Mesenchymal stem cell (in vitro differentiated cells and primary cell): ENCODE data around the gene TGOLN2.
"Not testable (repeated sequence)": the region's sequence is repeated elsewhere in the genome, so short reads cannot be mapped to it uniquely, and the experiment has no call there.

ENCODE experiments used
- DNase-seq: peaks from one replicate; pipeline ENCODE4 v3.0.0-alpha.2; 2013
- H2AFZ ChIP-seq: one replicate; pipeline ENCODE4 v1.6.1; 2013; ENCODE audit warnings: low read depth, mild to moderate bottlenecking, control low read depth, inconsistent platforms, low read length, moderate library complexity
- H2AK5ac ChIP-seq: 2 replicates; pipeline ENCODE4 v1.6.1; 2013; ENCODE audit warnings: low read length, moderate library complexity, mild to moderate bottlenecking, inconsistent platforms; ENCODE audit not compliant: severe bottlenecking
- H2BK120ac ChIP-seq: one replicate; pipeline ENCODE4 v1.6.1; 2013; ENCODE audit warnings: low read depth, mild to moderate bottlenecking, inconsistent platforms, low read length, moderate library complexity
- H2BK12ac ChIP-seq, 2 experiments: one replicate each; pipeline ENCODE4 v1.6.1; 2013; ENCODE audit warnings: inconsistent platforms in 2 of 2, low read length in 2 of 2, mild to moderate bottlenecking in 2 of 2, moderate library complexity in 2 of 2, control low read depth in 1 of 2
- H2BK15ac ChIP-seq: one replicate; pipeline ENCODE4 v1.6.1; 2013; ENCODE audit warnings: mild to moderate bottlenecking, low read depth, inconsistent platforms; ENCODE audit not compliant: poor library complexity, severe bottlenecking
- H2BK5ac ChIP-seq: 2 replicates; pipeline ENCODE4 v1.6.1; 2013; ENCODE audit warnings: low read depth, mild to moderate bottlenecking, low read length, control low read depth, inconsistent platforms; ENCODE audit not compliant: poor library complexity, severe bottlenecking
- H3K14ac ChIP-seq, 2 experiments: one replicate each; pipeline ENCODE4 v1.6.1; 2013; ENCODE audit warnings: inconsistent platforms in 2 of 2, low read length in 2 of 2, control low read depth in 1 of 2, mild to moderate bottlenecking in 1 of 2, moderate library complexity in 1 of 2
- H3K18ac ChIP-seq, 2 experiments: one replicate each; pipeline ENCODE4 v1.6.1; 2013; ENCODE audit warnings: inconsistent platforms in 2 of 2, low read length in 2 of 2, control low read depth in 1 of 2, low read depth in 1 of 2, mild to moderate bottlenecking in 1 of 2
- H3K23ac ChIP-seq, 2 experiments: one replicate each; pipeline ENCODE4 v1.6.1; 2013; ENCODE audit warnings: inconsistent platforms in 2 of 2, low read length in 2 of 2, mild to moderate bottlenecking in 2 of 2, moderate library complexity in 2 of 2, control low read depth in 1 of 2
- H3K27ac ChIP-seq: 2 replicates; pipeline ENCODE4 v1.5.1; 2013; ENCODE audit warnings: mild to moderate bottlenecking, moderate library complexity, low read length, control low read depth, inconsistent platforms; ENCODE audit not compliant: poor library complexity, severe bottlenecking
- H3K27me3 ChIP-seq, 2 experiments: 2 replicates each; pipeline versions ENCODE4 v1.6.1 to v1.7.0; 2013; ENCODE audit warnings: low read length in 2 of 2, mild to moderate bottlenecking in 2 of 2, moderate library complexity in 2 of 2, control low read depth in 1 of 2, inconsistent platforms in 1 of 2; ENCODE audit not compliant: control insufficient read depth in 1 of 2, insufficient read depth in 1 of 2
- H3K36me3 ChIP-seq, 2 experiments: 2 replicates each; pipeline versions ENCODE4 v1.6.1 to v1.7.0; 2013; ENCODE audit warnings: low read length in 2 of 2, control low read depth in 1 of 2, inconsistent platforms in 1 of 2, low read depth in 1 of 2, mild to moderate bottlenecking in 1 of 2; ENCODE audit not compliant: insufficient read depth in 2 of 2, control insufficient read depth in 1 of 2
- H3K4ac ChIP-seq, 2 experiments: one replicate each; pipeline ENCODE4 v1.6.1; 2013; ENCODE audit warnings: inconsistent platforms in 2 of 2, low read length in 2 of 2, mild to moderate bottlenecking in 2 of 2, moderate library complexity in 2 of 2, control low read depth in 1 of 2, low read depth in 1 of 2
- H3K4me1 ChIP-seq: 2 replicates; pipeline ENCODE4 v1.6.1; 2013; ENCODE audit warnings: low read depth, low read length, control low read depth; ENCODE audit not compliant: control insufficient read depth, insufficient read depth
- H3K4me2 ChIP-seq: 2 replicates; pipeline ENCODE4 v1.6.1; 2013; ENCODE audit warnings: low read length, mild to moderate bottlenecking, inconsistent platforms; ENCODE audit not compliant: poor library complexity, severe bottlenecking
- H3K4me3 ChIP-seq, 2 experiments: 2 replicates each; pipeline versions ENCODE4 v1.5.1 to v1.7.0; 2013; ENCODE audit warnings: low read length in 2 of 2, mild to moderate bottlenecking in 2 of 2, control low read depth in 1 of 2, low read depth in 1 of 2; ENCODE audit not compliant: insufficient read depth in 1 of 2
- H3K79me1 ChIP-seq: replicated peaks from 2 replicates; pipeline ENCODE4 v1.6.1; 2013; ENCODE audit warnings: mild to moderate bottlenecking, control low read depth, low read length, inconsistent platforms; ENCODE audit not compliant: poor library complexity, severe bottlenecking
- H3K9ac ChIP-seq: 2 replicates; pipeline ENCODE4 v1.7.0; 2013; ENCODE audit warnings: mild to moderate bottlenecking, low read length, moderate library complexity
- H3K9me3 ChIP-seq: 2 replicates; pipeline ENCODE4 v1.7.0; 2013; ENCODE audit warnings: mild to moderate bottlenecking, low read length; ENCODE audit not compliant: control insufficient read depth
- H4K8ac ChIP-seq: one replicate; pipeline ENCODE4 v1.6.1; 2013; ENCODE audit warnings: inconsistent platforms, mild to moderate bottlenecking, low read length, moderate library complexity
- H4K91ac ChIP-seq: one replicate; pipeline ENCODE4 v1.6.1; 2013; ENCODE audit warnings: mild to moderate bottlenecking, low read length, inconsistent platforms
- WGBS: methylation state at CpG from one replicate; pipeline ENCODE4 v1.1.7; 2013; ENCODE audit warnings: mixed read lengths; 5-methylcytosine and 5-hydroxymethylcytosine counted together

Gene TGOLN2

DNA sequence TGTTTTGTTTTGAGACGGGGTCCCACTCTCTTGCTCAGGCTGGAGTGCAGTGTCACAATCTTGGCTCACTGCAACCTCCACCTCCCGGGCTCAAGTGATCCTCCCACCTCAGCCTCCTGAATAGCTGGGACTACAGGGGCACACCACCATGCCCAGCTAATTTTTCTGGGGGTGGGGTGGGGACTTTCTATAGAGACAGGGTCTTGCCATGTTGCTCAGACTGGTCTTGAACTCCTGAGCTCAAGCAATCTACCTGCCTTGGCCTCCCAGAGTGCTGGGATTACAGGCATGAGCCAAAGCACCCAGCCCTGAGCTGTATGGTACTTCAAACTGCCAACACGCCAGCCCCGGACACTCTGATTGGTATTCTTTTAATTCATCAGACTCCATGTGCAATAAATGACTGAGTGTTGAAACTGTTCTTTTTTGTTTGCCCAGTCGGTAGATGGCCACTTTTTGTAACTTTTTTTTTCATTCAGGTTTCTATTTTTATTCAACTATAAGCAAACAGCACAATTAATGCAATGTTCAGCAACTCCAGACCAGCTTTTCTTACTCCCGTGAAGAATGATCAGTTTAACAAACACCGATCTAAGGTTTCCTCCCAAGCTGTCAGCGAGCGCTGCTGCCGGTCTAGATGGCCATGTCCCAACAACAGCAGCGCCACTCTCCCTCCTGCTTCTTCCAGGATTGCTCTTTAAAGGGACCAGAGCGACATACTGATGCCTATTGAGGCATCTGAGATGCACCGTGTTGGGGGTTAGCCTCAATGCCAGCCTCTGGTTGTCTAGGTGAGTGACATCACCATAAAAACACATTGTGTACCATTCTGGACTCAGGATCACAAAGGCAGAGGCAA, 12.5 kb upstream of the TGOLN2 start:
- Histone ChIP-seq H4K91ac (no peak overlapping the region), H3K4me3 (peak overlapping the region in 1 of 2 experiments; percentile 25), H2BK120ac (no peak overlapping the region), H3K4me2 (no peak overlapping the region), H3K18ac (no peak overlapping the region), H3K9ac (peak overlapping the region; percentile 17), H2AFZ (no peak overlapping the region), H2AK5ac (no peak overlapping the region), H3K9me3 (no peaks in the 10 kb centered on the region), H3K36me3 (peaks cover 25 to 26% of the 10 kb centered on the region in 2 experiments), H3K27ac (no peak overlapping the region), H2BK5ac (no peak overlapping the region), H3K27me3 (peaks cover 5 to 14% of the 10 kb centered on the region in 2 experiments), H4K8ac (no peak overlapping the region), H3K14ac (no peak overlapping the region), H3K4ac (no peak overlapping the region), H3K23ac (no peak overlapping the region), H2BK12ac (no peak overlapping the region), H3K79me1 (peaks cover 2% of the 10 kb centered on the region), H3K4me1 (peaks cover 5% of the 10 kb centered on the region), H2BK15ac (no peak overlapping the region)
- no peak for DNase-seq
- 73% methylated on average over 11 of the region's 13 CpGs for WGBS

DNA sequence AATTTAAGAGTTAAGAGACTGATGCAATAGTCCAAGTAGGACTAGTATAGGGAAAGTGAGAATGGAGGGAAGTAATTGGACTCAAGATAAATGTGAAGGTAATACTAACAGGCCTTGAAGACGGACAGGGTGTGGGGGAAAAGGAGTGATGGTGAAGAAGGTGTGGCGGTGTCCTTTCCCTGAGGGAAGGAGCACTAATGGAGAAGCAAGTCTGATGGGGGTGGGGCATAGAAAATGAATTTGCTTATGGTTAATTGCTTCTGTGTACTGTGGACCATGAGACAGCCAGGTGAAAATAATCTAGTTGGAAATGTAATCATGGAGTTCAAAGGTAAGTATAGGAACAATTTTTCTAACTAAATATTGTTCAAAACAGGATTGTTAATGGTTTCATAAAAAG, 7.1 kb upstream of the TGOLN2 start:
- Histone ChIP-seq H3K27ac (no peak overlapping the region), H3K9ac (no peak overlapping the region), H3K4me3 (no peak overlapping the region), H3K27me3 (peaks cover 5 to 14% of the 10 kb centered on the region in 2 experiments), H3K4ac (no peak overlapping the region), H3K9me3 (no peaks in the 10 kb centered on the region), H3K23ac (no peak overlapping the region), H4K91ac (no peak overlapping the region), H2AFZ (no peak overlapping the region), H2BK5ac (no peak overlapping the region), H3K79me1 (no peaks in the 10 kb centered on the region), H3K4me1 (no peaks in the 10 kb centered on the region), H2BK120ac (no peak overlapping the region), H3K18ac (no peak overlapping the region), H3K14ac (no peak overlapping the region), H2BK15ac (no peak overlapping the region), H3K36me3 (no peaks in the 10 kb centered on the region), H3K4me2 (no peak overlapping the region), H4K8ac (no peak overlapping the region), H2AK5ac (no peak overlapping the region), H2BK12ac (no peak overlapping the region)
- no peak for DNase-seq
- 48% methylated on average over 2 of the region's 2 CpGs for WGBS

DNA sequence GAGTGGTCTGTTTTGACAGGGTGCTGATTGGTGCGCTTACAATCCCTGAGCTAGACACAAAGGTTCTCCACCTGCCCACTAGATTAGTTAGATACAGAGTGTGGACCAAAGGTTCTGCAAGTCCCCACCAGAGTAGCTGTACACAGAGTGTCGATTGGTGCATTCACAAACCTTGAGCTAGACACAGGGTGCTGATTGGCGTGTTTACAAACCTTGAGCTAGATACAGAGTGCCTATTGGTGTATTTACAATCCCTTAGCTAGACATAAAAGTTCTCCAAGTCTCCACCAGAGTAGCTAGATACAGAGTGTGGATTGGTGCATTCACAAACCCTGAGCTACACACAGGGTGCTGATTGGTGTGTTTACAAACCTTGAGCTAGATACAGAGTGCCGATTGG, 6.1 kb upstream of the TGOLN2 start:
- not testable (repeated sequence) for H3K9me3 ChIP-seq
- WGBS: 83% methylated on average over 2 of the region's 4 CpGs

DNA sequence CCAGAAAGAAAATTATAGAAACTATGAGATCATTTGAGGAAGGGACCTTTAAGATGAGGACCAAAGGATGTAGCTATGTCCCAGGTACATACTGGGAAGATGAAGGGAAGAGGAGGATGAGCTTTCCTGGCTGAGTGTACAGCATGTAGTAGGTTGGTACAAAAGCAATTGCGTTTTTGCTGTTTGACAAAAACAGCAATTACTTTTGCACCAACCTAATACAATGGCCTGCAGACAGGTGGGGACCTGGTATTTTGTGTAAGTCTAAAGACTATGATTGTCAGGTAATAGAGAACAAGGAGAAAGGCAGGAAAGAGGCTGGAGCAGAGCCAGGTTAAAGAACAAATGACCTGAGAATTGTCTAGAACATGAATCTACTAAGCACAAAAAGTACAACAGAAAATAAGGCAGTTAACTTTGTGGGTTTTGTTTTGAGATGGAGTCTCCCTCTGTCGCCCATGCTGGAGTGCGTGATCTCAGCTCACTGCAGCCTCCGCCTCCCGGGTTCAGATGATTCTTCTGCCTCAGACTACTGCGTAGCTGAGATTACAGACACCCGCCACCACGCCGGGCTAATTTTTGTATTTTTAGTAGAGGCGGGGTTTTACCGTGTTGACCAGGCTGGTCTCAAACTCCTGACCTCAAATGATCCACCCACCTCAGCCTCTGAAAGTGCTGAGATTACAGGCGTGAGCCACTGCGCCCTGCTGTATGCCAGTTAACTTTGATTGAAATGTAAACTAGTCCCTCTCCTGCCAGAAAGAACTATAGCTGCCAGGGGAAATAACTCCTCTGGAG, 3.2 kb upstream of the TGOLN2 start:
- WGBS: 91% methylated on average over 10 of the region's 13 CpGs
- no peak overlapping the region for H3K18ac ChIP-seq
- H3K4me1 ChIP-seq: peaks cover 11% of the 10 kb centered on the region
- H3K27ac ChIP-seq: no peak overlapping the region
- H3K4me3 ChIP-seq: no peak overlapping the region
- H2BK120ac ChIP-seq: no peak overlapping the region
- no peaks in the 10 kb centered on the region for H3K27me3 ChIP-seq
- H2AFZ ChIP-seq: no peak overlapping the region
- H2BK15ac ChIP-seq: no peak overlapping the region
- H3K36me3 ChIP-seq: peaks cover 7 to 8% of the 10 kb centered on the region in 2 experiments
- no peak overlapping the region for H3K14ac ChIP-seq
- H2BK12ac ChIP-seq: no peak overlapping the region
- H4K91ac ChIP-seq: no peak overlapping the region
- H3K9ac ChIP-seq: no peak overlapping the region
- H3K9me3 ChIP-seq: no peaks in the 10 kb centered on the region
- no peak overlapping the region for H3K4me2 ChIP-seq
- H2AK5ac ChIP-seq: no peak overlapping the region
- H3K4ac ChIP-seq: no peak overlapping the region
- no peak overlapping the region for H2BK5ac ChIP-seq
- no peak overlapping the region for H4K8ac ChIP-seq
- no peak overlapping the region for H3K23ac ChIP-seq
- no peaks in the 10 kb centered on the region for H3K79me1 ChIP-seq
- no peak for DNase-seq

More for the DNA sequence above, 6.1 kb upstream of the TGOLN2 start:
- H3K4me3 ChIP-seq, H3K9ac ChIP-seq, H3K23ac ChIP-seq, H3K4me2 ChIP-seq, DNase-seq, H3K79me1 ChIP-seq, H2BK5ac ChIP-seq, H3K4me1 ChIP-seq, H3K27ac ChIP-seq, H3K27me3 ChIP-seq, H4K91ac ChIP-seq, H2BK12ac ChIP-seq, H3K14ac ChIP-seq, H4K8ac ChIP-seq, H2AFZ ChIP-seq, H2AK5ac ChIP-seq, H2BK120ac ChIP-seq, H3K36me3 ChIP-seq, H3K4ac ChIP-seq, H2BK15ac ChIP-seq, H3K18ac ChIP-seq: not testable (repeated sequence)
